ENCODE results near the gene RNF220.

- TF ChIP-seq CTCF (IDR thresholded peaks at IDR 0.05; ENCODE audit: extremely low read depth in 1 of 2, insufficient read depth in 1 of 2, low read depth in 1 of 2, low read length in 2 of 2) (no peak), POLR2A (IDR thresholded peaks at IDR 0.05; ENCODE audit: low read depth, low read length) (no peak)
Measured at GRCh38 chr1:44388551-44388950, 16.5 kb upstream of the RNF220 start.
